ENCODE data around the gene CLEC4E.
A peak's percentile ranks its signal among the peaks of the same experiment; 100 is the strongest.
"Not testable (repeated sequence)": the region's sequence is repeated elsewhere in the genome, so short reads cannot be mapped to it uniquely, and the experiment has no call there.

The CLEC4E gene, protein sequence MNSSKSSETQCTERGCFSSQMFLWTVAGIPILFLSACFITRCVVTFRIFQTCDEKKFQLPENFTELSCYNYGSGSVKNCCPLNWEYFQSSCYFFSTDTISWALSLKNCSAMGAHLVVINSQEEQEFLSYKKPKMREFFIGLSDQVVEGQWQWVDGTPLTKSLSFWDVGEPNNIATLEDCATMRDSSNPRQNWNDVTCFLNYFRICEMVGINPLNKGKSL

GRCh38 chr12:8540831-8541230 lies at the start of gene CLEC4E:
Gene CLEC4E (minus strand): TSS chr12:8540905. CDS start chr12:8540797, 108 bp downstream.
- DNase-seq = not testable (repeated sequence)

GRCh38 chr12:8589679-8590078 lies 49.0 kb upstream of the CLEC4E start:
- no peak for DNase-seq

GRCh38 chr12:8584478-8584877 lies 43.8 kb upstream of the CLEC4E start:
- not testable (repeated sequence) for DNase-seq

GRCh38 chr12:8584004-8584403 lies 43.3 kb upstream of the CLEC4E start:
- DNase-seq = no peak

- DNase-seq = no peak
Observed at GRCh38 chr12:8581098-8581784, 40.5 kb upstream of the CLEC4E start.

DNA sequence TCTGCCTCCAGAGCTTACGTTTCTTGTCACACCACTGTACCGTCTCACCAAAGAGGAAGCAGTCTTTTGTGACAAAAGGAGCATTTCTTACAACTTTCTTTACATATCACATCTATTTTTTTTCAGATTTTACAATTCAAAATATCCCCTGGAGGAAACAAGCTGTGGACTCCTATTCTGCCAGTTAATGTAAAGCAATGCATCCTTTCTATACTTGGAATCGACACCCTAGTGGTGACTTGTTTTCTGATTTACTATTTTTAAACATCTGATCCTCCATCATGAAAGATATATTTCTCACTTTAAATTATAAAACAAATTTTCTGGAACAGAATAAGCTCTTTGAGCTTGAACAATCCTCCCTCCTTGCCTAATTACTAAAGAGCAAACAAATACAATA lies 37.2 kb upstream of the CLEC4E start:
- no peak for DNase-seq

- DNase-seq = no peak
Observed at GRCh38 chr12:8572507-8572906, 31.8 kb upstream of the CLEC4E start.

DNA sequence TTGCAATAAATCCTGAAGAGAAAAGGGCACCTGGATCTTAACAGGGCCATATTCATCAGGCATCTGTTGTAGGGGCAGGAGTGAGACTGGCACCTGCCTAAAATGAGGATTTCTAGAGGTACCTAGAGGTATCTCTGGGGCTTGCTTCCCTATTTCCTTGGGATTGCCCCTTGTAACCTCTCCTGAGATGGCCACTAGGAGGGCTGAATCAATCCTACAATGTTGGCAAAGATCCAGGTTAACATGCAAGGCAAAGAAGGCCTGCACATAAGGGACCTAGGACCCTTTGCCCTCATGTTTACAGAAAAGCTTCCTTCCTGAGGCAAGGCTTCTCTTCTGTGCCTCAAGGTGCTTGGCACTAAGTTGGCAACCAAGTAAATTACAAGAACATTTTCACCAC lies 25.8 kb upstream of the CLEC4E start:
- DNase-seq = no peak

- not testable (repeated sequence) for DNase-seq
Observed at GRCh38 chr12:8566052-8566451, 25.3 kb upstream of the CLEC4E start.

DNA sequence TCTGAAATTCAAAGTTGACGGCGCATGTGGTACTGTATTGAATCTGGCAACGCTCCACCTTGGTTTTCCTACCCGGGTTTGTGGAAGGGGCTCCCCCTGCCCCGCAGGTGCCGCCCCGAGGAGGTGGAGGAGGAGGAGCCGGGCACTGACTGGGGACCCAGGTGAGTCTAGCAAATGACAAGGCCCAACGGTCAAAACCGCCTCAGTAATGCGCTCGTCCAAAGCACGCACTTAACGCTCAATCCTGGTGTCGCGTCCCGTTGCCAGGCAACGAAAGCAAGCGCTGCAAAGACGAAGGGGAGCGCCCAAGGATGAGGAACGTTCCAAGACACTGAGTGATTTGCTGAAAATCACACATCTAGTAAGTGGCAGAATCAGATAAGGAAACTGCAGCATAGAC lies 24.0 kb upstream of the CLEC4E start:
- DNase-seq = no peak

DNA sequence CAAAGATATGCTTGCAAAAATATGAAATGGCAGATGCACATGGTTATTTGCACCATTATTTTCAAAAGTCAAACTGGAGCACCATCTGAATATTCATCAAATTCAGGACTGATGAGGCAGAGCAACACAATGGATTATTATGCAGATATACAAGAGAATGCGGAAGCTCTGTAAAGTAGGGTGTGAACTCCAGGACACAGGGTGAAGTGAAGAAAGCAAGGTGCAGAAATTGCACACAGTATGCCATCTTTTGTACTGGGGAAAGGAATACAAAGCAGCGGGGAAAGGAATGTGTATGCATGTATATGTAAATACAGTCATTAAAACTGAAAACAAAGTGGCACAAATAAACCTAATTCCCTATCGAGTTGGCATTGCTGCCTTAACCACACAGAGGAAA lies 22.7 kb upstream of the CLEC4E start:
- DNase-seq = no peak

GRCh38 chr12:8562310-8562709 lies 21.6 kb upstream of the CLEC4E start:
- no peak for DNase-seq

DNA sequence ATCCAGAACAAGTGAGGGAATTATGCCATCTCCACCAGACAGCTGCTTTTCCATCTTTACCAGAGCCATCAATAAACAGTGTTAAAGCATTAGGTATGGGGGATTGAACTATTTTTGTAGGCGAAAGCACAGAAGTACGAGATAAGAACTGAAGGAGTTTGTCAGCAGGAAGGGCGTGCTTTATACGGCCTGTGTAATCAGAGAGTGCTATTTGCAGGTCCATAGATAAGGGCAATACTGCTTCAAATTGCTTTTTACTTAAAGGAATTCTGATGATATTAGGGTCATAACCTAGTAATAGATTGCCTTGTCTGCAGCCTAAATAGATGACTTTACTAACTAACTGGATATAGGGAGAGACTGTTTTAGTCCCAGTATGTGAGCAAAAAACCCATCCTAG lies 20.3 kb upstream of the CLEC4E start:
- no peak for DNase-seq

GRCh38 chr12:8559676-8560075 lies 19.0 kb upstream of the CLEC4E start:
- no peak for DNase-seq

DNA sequence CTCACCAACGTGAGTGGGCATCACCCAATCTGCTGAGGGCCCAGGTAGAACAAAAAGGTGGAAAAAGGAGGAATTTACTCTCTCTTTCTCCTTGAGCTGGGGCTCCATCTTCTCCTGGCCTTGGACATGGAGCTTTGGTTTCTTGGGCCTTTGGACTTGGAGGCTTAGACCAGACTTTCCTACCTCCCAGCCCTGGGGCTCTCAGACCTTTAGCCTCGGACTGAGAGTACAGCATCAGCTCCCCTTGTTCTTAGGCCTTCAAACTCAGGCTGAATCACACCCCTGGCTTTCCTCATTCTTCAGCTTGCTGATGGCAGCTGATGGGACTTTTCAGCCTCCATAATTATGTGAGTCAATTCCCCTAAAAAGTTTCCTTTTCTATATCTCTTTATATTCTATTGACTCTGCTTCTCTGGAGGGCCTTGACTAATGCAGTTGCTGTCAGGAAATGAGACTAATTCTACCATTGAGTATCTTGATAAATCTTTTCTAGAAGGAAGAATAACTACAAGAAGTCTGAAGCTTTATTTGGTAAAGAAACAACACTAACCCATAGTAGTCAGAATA lies 15.9 kb upstream of the CLEC4E start:
- DNase-seq = no peak

GRCh38 chr12:8554451-8555195 lies 13.9 kb upstream of the CLEC4E start:
- no peak for DNase-seq

DNA sequence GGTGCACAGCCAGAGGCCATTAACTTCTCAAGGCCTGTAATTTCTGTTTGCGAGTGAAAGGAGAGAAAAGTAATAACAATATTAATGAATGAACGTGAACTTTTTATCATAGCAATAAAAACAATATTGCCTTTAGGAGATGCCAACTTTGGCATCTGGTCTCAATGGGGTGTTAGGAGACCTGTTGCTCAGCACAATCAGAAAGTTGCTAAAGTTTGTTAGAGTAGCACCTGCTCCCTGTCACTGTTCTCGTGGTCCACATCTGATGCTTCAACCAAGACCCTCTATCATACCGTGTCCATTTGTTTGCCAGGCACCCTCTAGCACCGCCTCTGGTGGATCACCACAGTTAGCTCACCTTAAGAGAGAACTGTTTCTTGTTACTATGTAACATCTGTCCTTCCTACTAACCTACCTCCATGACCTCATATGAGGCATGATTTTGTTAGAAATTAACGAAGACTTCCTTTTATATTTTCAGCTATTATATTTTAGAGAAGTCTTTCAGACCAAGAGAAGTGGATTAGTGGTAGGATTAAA lies 12.5 kb upstream of the CLEC4E start:
- no peak for DNase-seq

GRCh38 chr12:8549381-8549780 lies 8.7 kb upstream of the CLEC4E start:
- DNase-seq = no peak

DNA sequence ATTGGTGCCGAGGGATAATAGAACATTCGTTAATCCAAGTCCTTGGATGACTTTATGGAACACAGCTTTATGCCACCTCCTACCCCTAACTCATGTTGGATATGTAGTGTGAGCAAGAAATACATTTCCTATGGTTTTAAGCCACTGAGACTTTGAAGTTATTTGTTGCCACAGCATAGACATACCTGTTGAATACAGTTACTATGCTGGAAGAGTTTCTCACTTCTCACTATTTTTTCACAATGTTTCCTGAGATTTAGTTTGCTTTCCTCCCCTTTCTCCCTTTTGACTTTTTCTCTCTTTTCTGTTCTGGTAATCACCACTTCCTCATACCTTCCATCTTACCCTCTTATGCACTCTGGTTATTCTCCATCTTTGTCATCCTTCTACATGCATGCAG lies 7.5 kb upstream of the CLEC4E start:
- DNase-seq = no peak

- no peak for DNase-seq
Observed at GRCh38 chr12:8547645-8548044, 6.9 kb upstream of the CLEC4E start.

- DNase-seq = no peak
Observed at GRCh38 chr12:8546591-8546990, 5.9 kb upstream of the CLEC4E start.

- DNase-seq = peak in 1 of 2 experiments; percentile 63
Observed at GRCh38 chr12:8544295-8544694, 3.6 kb upstream of the CLEC4E start.

DNA sequence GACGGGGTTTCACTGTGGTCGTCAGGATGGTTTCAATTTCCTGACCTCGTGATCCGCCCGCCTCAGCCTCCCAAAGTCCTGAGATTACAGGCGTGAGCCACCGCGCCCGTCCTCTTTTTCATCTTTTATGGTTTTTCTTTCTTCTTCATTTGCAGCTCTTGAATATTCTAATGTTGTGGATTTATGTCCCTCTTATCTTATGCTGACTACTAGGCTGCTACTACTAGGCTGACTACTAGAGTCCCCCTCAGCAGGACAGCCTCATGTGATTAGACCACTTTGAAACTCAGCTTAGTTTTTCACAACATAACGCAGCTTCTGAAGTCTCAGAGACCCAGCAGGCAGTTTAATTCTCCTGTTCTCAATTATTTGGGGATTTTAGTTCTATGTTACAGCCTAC lies 857 bp upstream of the CLEC4E start:
- no peak for DNase-seq

Data from NCI-H446 (cell line).